ENCODE measurements around the gene ARID5A. TPM values are rescaled to one million over a fixed set of nuclear protein-coding genes. Genes with fewer than 3 reads are reported as not detected.

Gene ARID5A
- total RNA-seq, 2 experiments from 2014 or later, result 61.5 to 64.3 TPM

DNA sequence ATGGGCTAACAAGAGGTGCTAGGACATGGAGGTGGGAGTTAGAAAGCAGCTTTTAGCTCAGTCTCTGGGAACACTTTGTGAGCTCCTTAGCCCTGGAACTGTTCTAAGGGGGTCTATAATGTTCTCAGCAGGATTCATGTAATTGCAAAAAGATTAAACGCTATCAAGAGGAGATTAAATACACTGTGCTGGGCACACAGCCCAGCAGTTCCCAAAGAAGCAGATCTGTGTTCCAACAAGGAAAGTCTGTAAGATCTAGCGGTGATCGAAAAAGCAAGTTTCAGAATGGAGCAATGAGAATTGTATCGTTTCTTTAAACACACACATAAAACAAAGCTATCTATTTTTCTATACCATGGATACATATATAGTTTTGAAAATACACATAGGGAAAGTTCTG, 2.4 kb upstream of the ARID5A start:
- peaks cover 59% of the 10 kb centered on the region for H3K4me1 Mint-ChIP-seq (ENCODE audit: low read depth)
- intact Hi-C loops (cut with micrococcal nuclease), result loop anchor here (10.0 kb wide), 2 partner anchors 209 to 389 kb away; partner anchors contain the start of genes DUSP2 and ITPRIPL1
- no peak overlapping the region for H3K27ac Mint-ChIP-seq
- ATAC-seq (no peak), DNase-seq (no peak)
- no peak overlapping the region for H3K4me3 Mint-ChIP-seq
- CTCF ChIA-PET, result interaction anchor here (0.9 to 5.0 kb wide), 7 partner anchors 14 to 542 kb away, joined by 3 to 30 read pairs (median 4); no protein-coding TSS in a partner anchor
- POLR2A ChIA-PET, result interaction anchor here (0.6 to 23.0 kb wide), 5 partner anchors 11 to 326 kb away, joined by 3 to 438 read pairs (median 3); partner anchors contain the start of genes ARID5A and STARD7
- no peaks in the 10 kb centered on the region for H3K27me3 Mint-ChIP-seq
- TF ChIP-seq, protein P1, sequence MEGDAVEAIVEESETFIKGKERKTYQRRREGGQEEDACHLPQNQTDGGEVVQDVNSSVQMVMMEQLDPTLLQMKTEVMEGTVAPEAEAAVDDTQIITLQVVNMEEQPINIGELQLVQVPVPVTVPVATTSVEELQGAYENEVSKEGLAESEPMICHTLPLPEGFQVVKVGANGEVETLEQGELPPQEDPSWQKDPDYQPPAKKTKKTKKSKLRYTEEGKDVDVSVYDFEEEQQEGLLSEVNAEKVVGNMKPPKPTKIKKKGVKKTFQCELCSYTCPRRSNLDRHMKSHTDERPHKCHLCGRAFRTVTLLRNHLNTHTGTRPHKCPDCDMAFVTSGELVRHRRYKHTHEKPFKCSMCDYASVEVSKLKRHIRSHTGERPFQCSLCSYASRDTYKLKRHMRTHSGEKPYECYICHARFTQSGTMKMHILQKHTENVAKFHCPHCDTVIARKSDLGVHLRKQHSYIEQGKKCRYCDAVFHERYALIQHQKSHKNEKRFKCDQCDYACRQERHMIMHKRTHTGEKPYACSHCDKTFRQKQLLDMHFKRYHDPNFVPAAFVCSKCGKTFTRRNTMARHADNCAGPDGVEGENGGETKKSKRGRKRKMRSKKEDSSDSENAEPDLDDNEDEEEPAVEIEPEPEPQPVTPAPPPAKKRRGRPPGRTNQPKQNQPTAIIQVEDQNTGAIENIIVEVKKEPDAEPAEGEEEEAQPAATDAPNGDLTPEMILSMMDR (IDR thresholded peaks at IDR 0.05), result no peak
- H3K9me3 Mint-ChIP-seq, result no peaks in the 10 kb centered on the region
- peaks cover 12% of the 10 kb centered on the region for H3K36me3 Mint-ChIP-seq (ENCODE audit: low read depth)

DNA sequence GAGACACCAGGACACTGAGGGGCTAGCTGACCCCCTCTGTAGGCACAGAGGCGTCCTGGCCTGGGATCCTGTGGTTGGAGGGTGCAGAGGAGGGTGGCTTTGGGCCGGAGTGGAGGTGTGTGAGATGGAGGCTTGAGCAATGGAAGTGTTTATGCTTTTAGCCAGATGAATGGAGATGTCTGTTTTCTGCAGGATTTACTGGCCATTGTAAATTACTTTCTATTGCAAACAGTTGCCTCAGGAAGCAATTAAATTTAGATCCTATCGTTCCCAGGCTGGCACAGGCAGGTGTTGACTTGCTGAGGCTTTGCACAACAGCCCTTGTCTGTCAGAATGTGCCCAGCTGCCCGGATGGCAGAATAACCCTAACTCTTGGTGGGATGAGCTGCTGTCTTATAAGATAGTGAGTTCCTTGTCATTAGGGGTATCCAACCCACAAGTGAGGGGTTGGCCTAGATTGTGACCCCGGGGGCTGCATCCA, 1.8 kb upstream of the ARID5A start:
- intact Hi-C loops (cut with micrococcal nuclease), result loop anchor here (5.0 to 10.0 kb wide), 3 partner anchors 42 to 390 kb away; partner anchors contain the start of genes DUSP2 and ITPRIPL1
- no peak for DNase-seq
- CTCF ChIA-PET, result interaction anchor here (0.9 to 5.0 kb wide), 2 partner anchors 20 kb away, joined by 3 to 30 read pairs; no protein-coding TSS in a partner anchor
- no peaks in the 10 kb centered on the region for H3K27me3 Mint-ChIP-seq
- TF ChIP-seq, protein P1 (IDR thresholded peaks at IDR 0.05), result no peak
- no peak for ATAC-seq
- H3K4me3 Mint-ChIP-seq, result no peak overlapping the region
- H3K9me3 Mint-ChIP-seq, result no peaks in the 10 kb centered on the region
- no peak overlapping the region for H3K27ac Mint-ChIP-seq
- peaks cover 17% of the 10 kb centered on the region for H3K36me3 Mint-ChIP-seq (ENCODE audit: low read depth)
- POLR2A ChIA-PET, result interaction anchor here (1.2 to 23.0 kb wide), 4 partner anchors 8 to 48 kb away, joined by 3 to 438 read pairs (median 4); partner anchors contain the start of gene ARID5A
- H3K4me1 Mint-ChIP-seq (ENCODE audit: low read depth), result peaks cover 59% of the 10 kb centered on the region

DNA sequence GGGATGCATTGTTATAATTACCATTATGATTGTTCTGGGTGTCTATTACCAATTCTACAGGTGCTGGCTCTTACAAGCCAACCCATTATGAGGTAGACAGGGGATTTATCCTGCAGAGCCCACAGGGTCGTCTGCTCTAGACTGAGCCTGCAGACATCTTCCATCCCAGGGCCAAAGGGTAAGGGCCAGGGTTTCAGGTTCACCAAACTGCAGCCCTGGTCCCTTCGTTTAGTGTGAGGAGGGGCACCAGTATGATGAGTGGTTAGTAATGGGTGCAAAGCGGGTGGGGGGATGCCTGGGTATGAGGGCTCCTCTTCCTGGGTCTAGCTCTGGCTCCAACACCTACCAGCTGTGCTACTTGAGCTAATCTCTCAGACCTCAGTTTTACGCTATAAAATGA, 1.2 kb upstream of the ARID5A start:
- TF ChIP-seq, protein P1 (IDR thresholded peaks at IDR 0.05), result no peak
- no peak overlapping the region for H3K4me3 Mint-ChIP-seq
- POLR2A ChIA-PET, result interaction anchor here (0.7 to 23.0 kb wide), 3 partner anchors 8 to 56 kb away, joined by 3 to 438 read pairs (median 4); partner anchors contain the start of gene ARID5A
- H3K4me1 Mint-ChIP-seq (ENCODE audit: low read depth), result peaks cover 59% of the 10 kb centered on the region
- intact Hi-C loops (cut with micrococcal nuclease), result loop anchor here (5.0 to 10.0 kb wide), 3 partner anchors 43 to 391 kb away; partner anchors contain the start of genes DUSP2 and ITPRIPL1
- ATAC-seq, result no peak
- H3K27me3 Mint-ChIP-seq, result no peaks in the 10 kb centered on the region
- no peak for DNase-seq
- H3K36me3 Mint-ChIP-seq (ENCODE audit: low read depth), result peaks cover 22% of the 10 kb centered on the region
- CTCF ChIA-PET, result interaction anchor here (5.0 kb wide), 1 partner anchor 19 kb away, joined by 30 read pairs; no protein-coding TSS in a partner anchor
- no peak overlapping the region for H3K27ac Mint-ChIP-seq
- H3K9me3 Mint-ChIP-seq, result no peaks in the 10 kb centered on the region

DNA sequence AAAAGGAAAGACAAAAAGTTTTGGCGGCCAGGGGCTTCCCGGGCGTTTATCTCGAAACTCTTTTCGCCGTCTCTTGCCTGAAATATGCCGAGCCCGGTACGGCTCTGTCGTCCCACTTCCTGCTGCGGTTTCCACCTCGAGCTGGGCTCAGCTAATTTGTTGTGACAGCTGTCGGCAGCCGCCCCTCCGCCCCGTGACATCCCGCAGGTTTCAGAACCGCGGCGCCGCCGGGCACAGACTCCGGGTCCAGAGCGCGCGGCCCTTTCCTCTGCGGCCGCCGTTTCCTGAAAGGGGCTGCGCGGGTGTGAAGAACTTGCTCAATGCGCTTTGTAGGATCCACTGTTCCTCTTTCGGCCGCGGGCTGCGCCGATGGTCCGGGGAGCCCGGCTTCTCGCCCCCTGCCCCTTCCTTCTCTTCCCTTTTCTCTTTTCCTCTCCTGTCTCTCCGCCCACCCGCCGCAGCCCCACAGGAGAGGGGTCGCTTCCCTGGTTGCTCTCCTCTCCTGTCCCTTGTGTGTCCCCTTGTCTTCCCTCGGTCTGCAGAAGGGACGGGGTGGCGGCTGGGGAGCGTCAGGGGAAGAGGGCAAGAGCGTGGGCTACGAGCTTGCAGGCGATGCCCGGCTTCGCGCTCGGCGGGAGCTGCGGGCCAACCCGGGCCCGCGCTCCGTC, 648 bp downstream of the ARID5A start:
- Mint-ChIP-seq H3K27me3 (no peaks in the 10 kb centered on the region), H3K36me3 (ENCODE audit: low read depth) (peaks cover 33% of the 10 kb centered on the region), H3K4me3 (peak overlapping the region; percentile 87), H3K27ac (peak overlapping the region; percentile 97), H3K4me1 (ENCODE audit: low read depth) (peaks cover 50% of the 10 kb centered on the region), H3K9me3 (no peaks in the 10 kb centered on the region)
- TF ChIP-seq, protein P1 (IDR thresholded peaks at IDR 0.05), result no peak
- ChIA-PET POLR2A (interaction anchor here (1.0 to 23.0 kb wide), 8 partner anchors 5 to 270 kb away, joined by 3 to 438 read pairs (median 3); partner anchors contain the start of genes ARID5A and KANSL3), CTCF (interaction anchor here (1.0 to 5.0 kb wide), 6 partner anchors 9 to 130 kb away, joined by 3 to 30 read pairs (median 12); no protein-coding TSS in a partner anchor)
- DNase-seq (peak; percentile 96), ATAC-seq (peak; percentile 32)
- intact Hi-C loops (cut with micrococcal nuclease), result loop anchor here (5.0 to 10.0 kb wide), 3 partner anchors 45 to 392 kb away; partner anchors contain the start of genes DUSP2 and ITPRIPL1

Measured in activated CD8-positive, alpha-beta T cell treated with anti-CD3 and anti-CD28 coated beads for 36 hours (primary cell).